ENCODE data around the gene KRTAP2-3.
"Not testable (repeated sequence)": the region's sequence is repeated elsewhere in the genome, so short reads cannot be mapped to it uniquely, and the experiment has no call there.

The KRTAP2-3 gene

DNA sequence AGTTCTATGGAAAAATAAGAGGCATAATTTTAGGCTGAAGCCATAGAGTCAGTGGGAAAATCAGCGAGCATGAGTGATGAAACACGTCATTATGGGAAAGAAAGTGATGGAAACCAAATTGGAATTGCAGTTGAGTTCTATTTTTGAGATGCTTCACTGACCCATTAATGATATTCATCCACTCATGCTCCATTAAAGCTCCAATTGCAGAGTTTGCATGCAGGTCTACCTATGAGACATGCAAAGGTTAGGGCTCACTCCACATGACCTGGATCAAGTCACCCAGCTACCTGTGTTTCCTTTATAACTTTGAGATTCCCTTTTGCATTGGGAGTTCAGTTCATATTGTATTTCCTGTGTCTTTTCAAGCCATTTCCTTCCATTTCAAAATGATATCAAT lies 13.8 kb upstream of the KRTAP2-3 start:
- TF ChIP-seq, protein P1, sequence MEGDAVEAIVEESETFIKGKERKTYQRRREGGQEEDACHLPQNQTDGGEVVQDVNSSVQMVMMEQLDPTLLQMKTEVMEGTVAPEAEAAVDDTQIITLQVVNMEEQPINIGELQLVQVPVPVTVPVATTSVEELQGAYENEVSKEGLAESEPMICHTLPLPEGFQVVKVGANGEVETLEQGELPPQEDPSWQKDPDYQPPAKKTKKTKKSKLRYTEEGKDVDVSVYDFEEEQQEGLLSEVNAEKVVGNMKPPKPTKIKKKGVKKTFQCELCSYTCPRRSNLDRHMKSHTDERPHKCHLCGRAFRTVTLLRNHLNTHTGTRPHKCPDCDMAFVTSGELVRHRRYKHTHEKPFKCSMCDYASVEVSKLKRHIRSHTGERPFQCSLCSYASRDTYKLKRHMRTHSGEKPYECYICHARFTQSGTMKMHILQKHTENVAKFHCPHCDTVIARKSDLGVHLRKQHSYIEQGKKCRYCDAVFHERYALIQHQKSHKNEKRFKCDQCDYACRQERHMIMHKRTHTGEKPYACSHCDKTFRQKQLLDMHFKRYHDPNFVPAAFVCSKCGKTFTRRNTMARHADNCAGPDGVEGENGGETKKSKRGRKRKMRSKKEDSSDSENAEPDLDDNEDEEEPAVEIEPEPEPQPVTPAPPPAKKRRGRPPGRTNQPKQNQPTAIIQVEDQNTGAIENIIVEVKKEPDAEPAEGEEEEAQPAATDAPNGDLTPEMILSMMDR (IDR thresholded peaks at IDR 0.05; ENCODE audit: low read length, missing control alignments) = no peak
- DNase-seq (ENCODE audit: low read depth) = no peak
- H3K4me3 ChIP-seq (replicated peaks; ENCODE audit: low read depth, low read length) = no peak overlapping the region

DNA sequence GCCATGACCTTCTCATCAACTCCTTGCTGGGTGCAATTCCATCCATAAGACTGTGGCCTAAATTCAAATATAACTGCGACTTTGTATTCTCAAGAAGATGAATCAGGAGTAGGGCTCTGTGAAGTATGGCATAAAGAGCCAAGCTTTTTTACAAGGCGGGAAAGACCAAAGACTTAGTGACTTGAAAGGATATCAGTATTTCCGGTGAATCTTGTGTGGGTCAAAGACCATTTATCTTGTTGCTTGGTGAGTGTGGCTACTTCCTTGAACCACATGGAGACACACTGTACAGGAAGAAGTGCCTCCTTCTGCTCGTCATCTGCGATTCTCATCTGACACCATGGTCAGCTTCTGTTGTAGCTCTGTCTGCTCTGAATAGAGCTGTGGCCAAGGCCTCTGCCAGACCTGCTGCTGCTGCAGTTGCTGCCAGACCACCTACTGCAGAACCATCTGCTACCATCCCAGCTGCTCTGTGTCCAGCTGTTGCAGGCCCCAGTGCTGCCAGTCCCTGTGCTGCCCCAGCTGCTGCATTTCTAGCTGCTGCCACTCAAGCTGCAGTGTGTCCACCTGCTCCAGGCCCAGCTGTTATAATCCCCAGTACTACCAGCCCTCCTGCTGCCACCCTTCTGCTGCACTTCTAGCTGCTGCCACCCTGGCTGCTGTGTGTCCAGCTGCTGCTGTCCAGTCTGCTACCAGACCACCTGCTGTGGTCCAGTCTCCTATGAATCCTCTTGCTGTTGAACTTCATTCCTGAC lies 11.9 kb upstream of the KRTAP2-3 start:
- no peak for DNase-seq (ENCODE audit: low read depth)
- H3K4me3 ChIP-seq (replicated peaks; ENCODE audit: low read depth, low read length) = no peak overlapping the region
- TF ChIP-seq, protein P1 (IDR thresholded peaks at IDR 0.05; ENCODE audit: low read length, missing control alignments) = no peak

DNA sequence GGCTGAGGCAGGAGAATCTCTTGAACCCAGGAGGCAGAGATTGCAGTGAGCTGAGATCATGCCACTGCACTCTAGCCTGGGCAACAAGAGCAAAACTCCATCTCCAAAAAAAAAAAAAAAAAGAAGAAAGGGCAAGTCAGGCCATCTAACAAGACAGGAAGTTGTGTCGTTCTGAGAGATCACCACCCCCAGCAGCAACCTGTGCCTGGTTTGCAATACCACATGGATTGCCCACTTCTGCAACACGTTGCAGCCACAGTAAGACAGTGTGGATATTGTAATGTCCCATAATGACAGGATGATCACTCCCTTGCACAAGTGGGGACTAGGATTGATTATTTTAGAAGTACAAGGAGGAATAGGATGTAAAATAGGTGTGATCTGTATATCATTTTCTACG lies 9.1 kb upstream of the KRTAP2-3 start:
- TF ChIP-seq, protein P1 (IDR thresholded peaks at IDR 0.05; ENCODE audit: low read length, missing control alignments) = no peak
- no peak for DNase-seq (ENCODE audit: low read depth)
- no peak overlapping the region for H3K4me3 ChIP-seq (replicated peaks; ENCODE audit: low read depth, low read length)

DNA sequence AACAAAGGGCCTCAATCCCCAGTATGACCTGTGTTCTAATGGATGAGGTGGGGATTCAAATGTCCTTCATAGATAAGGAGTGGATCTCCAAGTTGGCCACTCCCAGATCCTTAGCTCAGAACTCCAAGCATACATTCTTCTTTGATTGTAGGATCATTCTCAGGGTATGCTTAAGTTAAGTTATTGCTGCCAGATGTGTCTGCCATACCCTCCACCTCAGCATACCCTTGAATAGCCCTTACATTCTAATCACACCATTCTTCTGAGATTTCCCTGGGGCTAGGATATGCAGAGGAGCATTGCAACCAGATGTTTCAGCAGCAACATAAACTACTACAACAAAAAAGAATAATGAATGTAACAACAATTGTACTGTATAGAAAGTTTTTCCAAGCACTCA lies 7.4 kb upstream of the KRTAP2-3 start:
- no peak for DNase-seq (ENCODE audit: low read depth)
- TF ChIP-seq, protein P1 (IDR thresholded peaks at IDR 0.05; ENCODE audit: low read length, missing control alignments) = no peak
- H3K4me3 ChIP-seq (replicated peaks; ENCODE audit: low read depth, low read length) = no peak overlapping the region

DNA sequence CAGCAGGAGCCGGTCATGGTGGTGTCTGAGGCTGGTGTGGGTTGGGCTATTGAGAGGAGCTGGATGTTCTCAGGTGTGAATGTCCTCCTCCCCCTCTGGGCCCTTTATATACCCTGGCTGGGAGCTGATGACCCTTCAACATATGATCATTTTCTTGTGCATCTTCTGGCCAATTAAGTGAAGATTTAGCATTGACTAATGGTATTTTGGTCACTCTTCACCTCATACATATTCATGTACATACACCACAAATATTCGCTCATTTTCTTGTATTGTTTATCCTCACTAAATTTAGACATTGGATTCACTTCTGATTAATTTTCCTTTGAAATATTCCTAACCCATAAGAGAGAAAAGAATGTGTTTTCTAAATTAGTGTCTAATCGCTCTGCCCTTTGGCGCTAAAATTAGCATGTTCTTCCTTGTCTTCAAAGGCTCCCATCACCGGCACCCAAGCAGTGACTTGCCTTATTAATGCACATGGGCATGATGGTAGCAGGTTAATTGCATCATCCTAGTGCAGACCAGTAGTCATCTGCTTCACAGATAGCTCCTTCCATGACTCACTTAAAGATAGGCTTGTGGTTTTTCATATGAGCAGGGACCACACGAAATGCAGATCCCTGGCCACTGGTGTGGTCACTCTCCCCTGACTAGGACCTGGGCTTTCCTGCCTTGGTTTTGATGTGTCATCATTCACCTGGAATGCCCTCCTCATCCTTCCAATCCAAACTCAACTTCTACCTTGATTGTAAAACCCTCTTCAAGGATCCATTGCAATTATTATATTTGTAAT lies 6.1 kb upstream of the KRTAP2-3 start, which contains the start of gene KRTAP2-4:
Gene KRTAP2-4 (minus strand): TSS at position 51 of the 796 bp plus-strand sequence. CDS start 34 bp downstream, at position 17.
- TF ChIP-seq, protein P1 (IDR thresholded peaks at IDR 0.05; ENCODE audit: low read length, missing control alignments) = no peak
- DNase-seq (ENCODE audit: low read depth) = peak; percentile 49
- no peak within 1 kb of the TSS for H3K4me3 ChIP-seq (replicated peaks; ENCODE audit: low read depth, low read length)

DNA sequence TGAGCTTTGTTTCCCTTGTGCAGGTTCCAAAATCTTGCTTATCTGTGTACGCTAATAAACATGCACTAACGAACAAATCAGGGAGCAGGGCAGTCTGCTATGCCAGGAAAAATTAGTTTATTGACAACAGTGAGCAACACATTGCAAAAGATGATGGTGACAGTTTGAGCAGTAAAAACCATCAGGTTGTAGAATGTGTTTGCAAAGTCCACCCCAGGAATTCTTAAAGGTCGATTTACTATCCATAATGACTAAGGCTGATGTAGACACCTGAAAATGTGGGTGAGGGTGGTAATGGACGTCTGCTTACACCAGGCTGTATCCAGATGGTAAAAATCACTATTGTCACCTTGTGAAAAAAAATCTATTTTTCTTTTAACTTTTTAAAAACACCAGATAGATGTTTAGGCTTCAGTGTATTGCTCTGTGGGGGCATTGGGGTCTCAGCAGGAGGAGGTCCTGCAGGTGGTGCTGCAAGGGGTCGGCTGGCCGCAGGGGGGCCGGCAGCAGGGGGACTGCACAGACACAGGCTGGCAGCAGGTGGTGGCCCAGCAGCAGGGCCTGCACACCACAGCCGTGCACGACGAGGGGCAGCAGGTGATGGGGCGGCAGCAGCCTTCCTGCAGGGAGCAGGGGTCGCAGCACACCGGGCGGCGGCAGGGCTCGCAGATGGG lies 5.2 kb upstream of the KRTAP2-3 start:
- not testable (repeated sequence) for DNase-seq (ENCODE audit: low read depth)

DNA sequence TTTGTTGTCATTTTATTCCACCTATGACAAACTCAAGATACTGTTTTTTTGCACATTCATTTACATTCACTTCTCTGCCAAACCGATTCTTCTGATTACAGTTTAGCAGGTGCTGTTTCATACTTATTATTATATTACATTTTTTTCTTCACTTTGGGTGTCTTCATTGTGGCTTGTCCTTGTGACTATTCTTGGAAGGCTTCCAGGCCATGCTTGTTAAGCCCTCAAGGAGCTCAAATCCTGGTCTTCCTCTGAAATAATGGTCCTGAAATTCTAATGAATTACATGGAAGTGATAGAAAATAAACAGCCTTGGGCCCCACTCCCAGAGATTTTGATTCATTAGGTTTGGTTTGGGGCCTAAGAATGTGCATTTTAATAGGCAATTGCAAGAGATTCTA lies 4.4 kb upstream of the KRTAP2-3 start:
- DNase-seq (ENCODE audit: low read depth) = no peak
- no peak overlapping the region for H3K4me3 ChIP-seq (replicated peaks; ENCODE audit: low read depth, low read length)
- TF ChIP-seq, protein P1 (IDR thresholded peaks at IDR 0.05; ENCODE audit: low read length, missing control alignments) = no peak

More for the DNA sequence above, 5.2 kb upstream of the KRTAP2-3 start:
- H3K4me3 ChIP-seq (replicated peaks; ENCODE audit: low read depth, low read length) = not testable (repeated sequence)

Measured in fibroblast of pulmonary artery (primary cell).